C4-2B (cell line): ENCODE data around the gene UBL5.
A peak's percentile ranks its signal among the peaks of the same experiment; 100 is the strongest.
"Not testable (repeated sequence)": the region's sequence is repeated elsewhere in the genome, so short reads cannot be mapped to it uniquely, and the experiment has no call there.

Source experiments
- H3K27ac ChIP-seq: fragments of 450-650 bp; 2 replicates; pipeline ENCODE4 v1.5.1; 2017
- CTCF ChIP-seq: fragments of 450-650 bp; conservative IDR thresholded peaks from 2 replicates; pipeline ENCODE4 v1.5.1; 2017; ENCODE audit warnings: mild to moderate bottlenecking
- ZFX ChIP-seq: fragments of 450-650 bp; IDR thresholded peaks from 2 replicates; pipeline ENCODE4 v1.6.1; 2017

UBL5 gene

GRCh38 chr19:9838324-9838723, 10.6 kb downstream of the UBL5 start:
- TF ChIP-seq ZFX (no peak), CTCF (no peak)
- H3K27ac ChIP-seq: peak overlapping the region; percentile 37

- H3K27ac ChIP-seq: peak overlapping the region; percentile 37
- no peak for TF ChIP-seq CTCF
- no peak for TF ChIP-seq ZFX
These were observed 11.7 kb downstream of the UBL5 start for GRCh38 chr19:9839415-9839814.

- no peak overlapping the region for H3K27ac ChIP-seq
- TF ChIP-seq CTCF (no peak), ZFX (no peak)
These were observed 15.3 kb downstream of the UBL5 start for GRCh38 chr19:9842834-9843625.

GRCh38 chr19:9843626-9844273, 16.0 kb downstream of the UBL5 start:
- not testable (repeated sequence) for H3K27ac ChIP-seq

- H3K27ac ChIP-seq: no peak overlapping the region
- TF ChIP-seq ZFX: no peak
- TF ChIP-seq CTCF: no peak; the same call in 1 of the 2 replicates
These were observed 19.5 kb downstream of the UBL5 start for GRCh38 chr19:9847087-9847671.

- peak; percentile 67; the same call in 1 of the 2 replicates for TF ChIP-seq CTCF
- TF ChIP-seq ZFX: no peak
- H3K27ac ChIP-seq: no peak overlapping the region
These were observed 20.3 kb downstream of the UBL5 start for GRCh38 chr19:9848060-9848459.

- no peak for TF ChIP-seq CTCF
- TF ChIP-seq ZFX: no peak
- H3K27ac ChIP-seq: no peak overlapping the region
These were observed 21.0 kb downstream of the UBL5 start for GRCh38 chr19:9848762-9849161.
